Glutamatergic neuron (in vitro differentiated cells): ENCODE results near the gene SFXN2. TPM values are rescaled to one million over a fixed set of nuclear protein-coding genes. Genes with fewer than 3 reads are reported as not detected.
"Not testable (repeated sequence)": the region's sequence is repeated elsewhere in the genome, so short reads cannot be mapped to it uniquely, and the experiment has no call there.

Source experiments
- DNase-seq: peaks from one replicate; pipeline ENCODE4 v3.0.0; 2022
- H3K27ac Mint-ChIP-seq: one replicate; pipeline ENCODE4 v1.8.0; 2020; ENCODE audit warnings: mild to moderate bottlenecking, mixed read lengths, inconsistent platforms; ENCODE audit not compliant: unreplicated experiment
- H3K27me3 Mint-ChIP-seq: one replicate; pipeline ENCODE4 v1.8.0; 2020; ENCODE audit warnings: mild to moderate bottlenecking, moderate library complexity, mixed read lengths, inconsistent platforms; ENCODE audit not compliant: unreplicated experiment
- H3K36me3 Mint-ChIP-seq: one replicate; pipeline ENCODE4 v1.8.0; 2020; ENCODE audit warnings: mild to moderate bottlenecking, mixed read lengths, inconsistent platforms; ENCODE audit not compliant: unreplicated experiment
- H3K4me1 Mint-ChIP-seq: one replicate; pipeline ENCODE4 v1.8.0; 2020; ENCODE audit warnings: mild to moderate bottlenecking, low read depth, mixed read lengths, inconsistent platforms; ENCODE audit not compliant: unreplicated experiment
- H3K4me3 Mint-ChIP-seq: one replicate; pipeline ENCODE4 v1.8.0; 2020; ENCODE audit warnings: mild to moderate bottlenecking, mixed read lengths, inconsistent platforms; ENCODE audit not compliant: unreplicated experiment
- H3K9me3 Mint-ChIP-seq: one replicate; pipeline ENCODE4 v1.8.0; 2020; ENCODE audit warnings: mild to moderate bottlenecking, moderate library complexity, mixed read lengths, inconsistent platforms; ENCODE audit not compliant: unreplicated experiment
- total RNA-seq: library from RNA; stranded (reverse); fragmentation: NEBNext Ultra II Directional; extraction: Animal tissue kit (Norgen Biotek cat#: 25700); gene quantifications from one replicate; pipeline ENCODE4 v1.2.1, GENCODE V29; 2021; ENCODE audit not compliant: unreplicated experiment
- TF ChIP-seq, protein P1 (sequence below): fragments of 200-600 bp; sonication (generic); IDR thresholded peaks from one replicate; pipeline ENCODE4 v1.5.0; 2021; ENCODE audit not compliant: partially characterized antibody, unreplicated experiment

The SFXN2 gene
- total RNA-seq, 1 donor from 2014 or later: 5.4 TPM

DNA sequence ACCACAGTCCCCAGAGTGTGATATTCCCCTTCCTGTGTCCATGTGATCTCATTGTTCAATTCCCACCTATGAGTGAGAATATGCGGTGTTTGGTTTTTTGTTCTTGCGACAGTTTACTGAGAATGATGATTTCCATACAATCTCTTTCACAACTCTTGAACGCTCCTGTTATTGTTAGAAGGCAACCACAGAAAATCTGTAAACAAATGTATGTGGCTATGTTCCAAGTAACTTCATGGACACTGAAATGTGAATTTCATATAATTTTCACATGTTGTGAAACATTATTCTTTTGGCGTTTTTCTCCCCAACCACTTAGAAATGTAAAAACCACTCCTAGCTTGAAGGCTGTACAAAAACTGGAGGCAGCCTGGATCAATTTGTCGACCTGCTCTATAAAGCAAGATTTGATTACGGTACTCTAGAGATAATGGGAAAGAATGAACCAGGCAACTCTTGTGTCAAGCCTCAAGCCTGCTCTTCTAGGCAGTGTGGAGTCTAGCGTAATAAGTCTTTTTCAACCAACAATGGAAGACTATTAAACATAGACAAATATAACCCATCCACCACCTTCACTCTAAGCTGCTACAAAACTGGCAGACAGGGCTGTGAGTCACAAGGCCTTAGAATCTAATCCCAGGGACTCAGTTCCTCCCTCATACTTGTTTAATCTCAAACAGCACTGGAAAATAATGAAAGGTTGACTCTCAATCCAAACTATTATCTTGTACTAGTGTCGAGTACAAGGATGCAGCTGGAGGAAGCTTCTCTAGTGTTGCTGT, 23.0 kb upstream of the SFXN2 start:
- H3K27me3 Mint-ChIP-seq: peaks cover 4% of the 10 kb centered on the region
- no peaks in the 10 kb centered on the region for H3K9me3 Mint-ChIP-seq
- TF ChIP-seq, protein P1, sequence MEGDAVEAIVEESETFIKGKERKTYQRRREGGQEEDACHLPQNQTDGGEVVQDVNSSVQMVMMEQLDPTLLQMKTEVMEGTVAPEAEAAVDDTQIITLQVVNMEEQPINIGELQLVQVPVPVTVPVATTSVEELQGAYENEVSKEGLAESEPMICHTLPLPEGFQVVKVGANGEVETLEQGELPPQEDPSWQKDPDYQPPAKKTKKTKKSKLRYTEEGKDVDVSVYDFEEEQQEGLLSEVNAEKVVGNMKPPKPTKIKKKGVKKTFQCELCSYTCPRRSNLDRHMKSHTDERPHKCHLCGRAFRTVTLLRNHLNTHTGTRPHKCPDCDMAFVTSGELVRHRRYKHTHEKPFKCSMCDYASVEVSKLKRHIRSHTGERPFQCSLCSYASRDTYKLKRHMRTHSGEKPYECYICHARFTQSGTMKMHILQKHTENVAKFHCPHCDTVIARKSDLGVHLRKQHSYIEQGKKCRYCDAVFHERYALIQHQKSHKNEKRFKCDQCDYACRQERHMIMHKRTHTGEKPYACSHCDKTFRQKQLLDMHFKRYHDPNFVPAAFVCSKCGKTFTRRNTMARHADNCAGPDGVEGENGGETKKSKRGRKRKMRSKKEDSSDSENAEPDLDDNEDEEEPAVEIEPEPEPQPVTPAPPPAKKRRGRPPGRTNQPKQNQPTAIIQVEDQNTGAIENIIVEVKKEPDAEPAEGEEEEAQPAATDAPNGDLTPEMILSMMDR: no peak
- DNase-seq: no peak
- H3K4me3 Mint-ChIP-seq: no peak overlapping the region
- peaks cover 1% of the 10 kb centered on the region for H3K4me1 Mint-ChIP-seq
- peaks cover 2% of the 10 kb centered on the region for H3K36me3 Mint-ChIP-seq
- H3K27ac Mint-ChIP-seq: no peak overlapping the region

DNA sequence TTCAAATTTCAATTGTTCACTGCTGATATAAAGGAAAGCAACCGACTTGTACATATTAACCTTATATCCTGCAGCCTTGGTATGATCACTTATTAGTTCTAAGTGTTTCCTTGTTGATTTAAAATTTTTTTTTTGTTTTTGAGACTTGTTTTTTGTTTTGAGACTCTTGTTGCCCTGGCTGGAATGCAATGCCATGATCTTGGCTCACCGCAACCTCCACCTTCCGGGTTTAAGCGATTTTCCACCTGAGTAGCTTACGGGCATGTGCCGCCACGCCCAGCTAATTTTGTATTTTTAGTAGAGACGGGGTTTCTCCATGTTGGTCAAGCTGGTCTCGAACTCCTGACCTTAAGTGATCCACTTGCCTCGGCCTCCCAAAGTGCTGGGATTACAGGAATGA, 19.0 kb upstream of the SFXN2 start:
- H3K36me3 Mint-ChIP-seq, H3K4me1 Mint-ChIP-seq, H3K27me3 Mint-ChIP-seq: not testable (repeated sequence)

DNA sequence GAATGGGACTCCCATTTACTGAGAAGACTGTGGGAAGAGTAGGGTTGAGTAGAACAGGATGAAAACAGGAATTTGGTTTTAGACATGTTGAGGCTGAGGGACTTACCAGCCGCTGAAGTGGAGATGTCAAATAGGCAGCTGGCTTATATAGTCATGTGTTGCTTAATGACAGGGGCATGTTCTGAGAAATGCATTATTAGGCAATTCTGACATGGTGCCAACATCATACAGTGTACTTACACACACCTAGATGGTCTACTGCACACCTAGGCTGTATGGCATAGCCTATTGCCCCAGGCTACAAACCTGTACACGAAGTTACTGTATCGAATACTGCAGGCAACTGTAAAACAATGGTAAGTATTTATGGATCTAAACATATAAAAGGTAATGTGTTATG, 17.7 kb upstream of the SFXN2 start:
- DNase-seq: no peak
- Mint-ChIP-seq H3K27ac (peak overlapping the region; percentile 20), H3K27me3 (peaks cover 4% of the 10 kb centered on the region), H3K36me3 (peaks cover 10% of the 10 kb centered on the region), H3K4me1 (no peaks in the 10 kb centered on the region), H3K9me3 (no peaks in the 10 kb centered on the region), H3K4me3 (no peak overlapping the region)
- TF ChIP-seq, protein P1: no peak

More for the DNA sequence above, 19.0 kb upstream of the SFXN2 start:
- not testable (repeated sequence) for H3K27ac Mint-ChIP-seq, H3K9me3 Mint-ChIP-seq, H3K4me3 Mint-ChIP-seq, DNase-seq

DNA sequence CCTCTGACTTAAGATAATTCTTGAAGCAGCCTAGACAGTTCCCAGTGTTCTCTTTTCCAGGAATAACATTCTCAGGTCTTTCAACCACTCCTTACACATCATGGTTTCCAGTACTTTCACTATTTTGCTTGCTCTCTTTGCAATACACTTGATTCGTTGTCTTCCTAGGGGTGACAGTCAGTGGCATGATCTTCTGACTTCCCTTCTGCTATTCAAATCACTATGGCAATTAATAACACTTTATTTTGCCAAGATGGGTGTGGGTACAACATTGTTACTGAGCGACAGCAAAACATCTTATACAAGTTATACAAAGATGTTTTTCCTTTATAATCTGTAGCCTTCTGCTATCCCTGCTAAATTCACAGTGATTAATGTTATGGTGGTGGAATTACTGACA, 15.5 kb upstream of the SFXN2 start:
- peaks cover 4% of the 10 kb centered on the region for H3K27me3 Mint-ChIP-seq
- H3K36me3 Mint-ChIP-seq: peaks cover 10% of the 10 kb centered on the region
- H3K4me1 Mint-ChIP-seq: no peaks in the 10 kb centered on the region
- H3K27ac Mint-ChIP-seq: no peak overlapping the region
- H3K4me3 Mint-ChIP-seq: no peak overlapping the region
- TF ChIP-seq, protein P1: no peak
- DNase-seq: no peak
- no peaks in the 10 kb centered on the region for H3K9me3 Mint-ChIP-seq

DNA sequence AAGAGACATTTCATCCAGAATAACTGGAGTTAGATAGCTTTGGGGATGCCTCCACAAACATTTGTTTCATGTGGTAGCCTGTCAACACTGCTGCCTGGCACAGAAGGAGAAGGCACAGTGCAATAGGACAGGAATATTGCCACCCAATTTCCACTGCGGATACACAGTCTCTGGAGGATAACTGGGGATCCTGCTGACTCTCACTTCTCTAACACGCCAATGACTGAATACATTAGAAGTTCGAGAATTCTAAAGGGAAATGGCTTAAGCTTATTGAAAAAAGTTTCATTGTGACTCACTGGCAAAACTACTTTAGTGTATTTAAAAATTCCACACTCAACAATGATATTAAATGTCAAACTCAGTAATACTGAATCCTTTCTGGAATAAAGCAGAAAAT, 13.2 kb upstream of the SFXN2 start:
- Mint-ChIP-seq H3K27me3 (no peaks in the 10 kb centered on the region), H3K4me3 (no peak overlapping the region), H3K4me1 (peaks cover 6% of the 10 kb centered on the region), H3K9me3 (peaks cover 2% of the 10 kb centered on the region), H3K27ac (no peak overlapping the region), H3K36me3 (peaks cover 10% of the 10 kb centered on the region)
- TF ChIP-seq, protein P1: no peak
- DNase-seq: no peak
